ENCODE results near the gene SPN.
"Not testable (repeated sequence)": the region's sequence is repeated elsewhere in the genome, so short reads cannot be mapped to it uniquely, and the experiment has no call there.

Gene SPN

GRCh38 chr16:29649588-29650494 lies 13.2 kb upstream of the SPN start:
- DNase-seq (ENCODE audit: low read depth, low spot score): no peak
- in situ Hi-C loops (cut with HindIII; ENCODE audit: low sequenced_read_pairs): no loop called here
- TF ChIP-seq CTCF (IDR thresholded peaks at IDR 0.05; ENCODE audit: low read depth, low read length): no peak
- no peak overlapping the region for H3K4me3 ChIP-seq (ENCODE audit: low read depth, low read length)

DNA sequence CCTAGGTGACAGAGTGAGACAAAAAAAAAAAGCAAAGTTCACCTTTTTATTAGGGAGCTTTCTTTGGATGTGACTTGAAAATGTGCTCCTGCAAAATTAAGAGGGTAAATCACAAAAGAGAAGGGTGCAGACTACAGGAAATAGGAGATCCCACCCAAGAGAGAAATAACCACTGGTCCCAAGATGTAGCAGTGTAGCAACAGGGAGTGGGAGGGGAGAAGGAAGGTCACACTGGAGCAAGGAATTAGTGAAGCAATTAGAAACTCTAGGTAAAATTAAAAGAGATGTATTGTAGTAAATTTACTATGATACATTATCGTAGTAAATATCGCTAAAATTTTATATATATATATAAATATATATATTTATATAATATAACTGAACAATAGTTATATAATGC lies 12.3 kb upstream of the SPN start:
- TF ChIP-seq CTCF (IDR thresholded peaks at IDR 0.05; ENCODE audit: low read depth, low read length): no peak
- in situ Hi-C loops (cut with HindIII; ENCODE audit: low sequenced_read_pairs): no loop called here

DNA sequence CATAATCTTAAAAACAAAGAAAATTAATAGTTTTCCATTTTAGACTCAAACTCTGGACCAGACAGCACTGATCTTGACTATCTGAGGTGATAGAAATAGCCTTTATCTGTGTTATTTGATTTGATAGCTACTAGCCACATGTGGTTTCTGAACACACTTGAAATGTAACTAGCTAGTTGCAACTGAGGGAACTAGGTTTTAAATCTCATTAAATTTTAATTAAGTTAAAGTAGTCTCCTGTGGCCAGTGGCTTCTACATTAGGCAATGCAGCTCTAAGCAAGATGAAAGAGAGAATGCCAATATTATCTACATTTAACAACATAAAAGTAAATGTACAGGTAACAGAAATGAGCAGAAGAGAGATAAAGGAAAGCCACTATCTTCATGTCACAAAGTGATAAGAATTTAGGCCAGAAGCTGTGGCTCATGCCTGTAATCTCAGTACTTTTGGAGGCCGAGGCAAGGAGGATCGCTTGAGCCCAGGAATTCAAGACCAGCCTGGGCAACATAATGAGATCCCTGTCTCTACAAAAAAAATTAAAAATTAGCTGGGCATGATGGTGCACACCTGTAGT lies 11.2 kb upstream of the SPN start:
- no peak overlapping the region for H3K4me3 ChIP-seq (ENCODE audit: low read depth, low read length)
- TF ChIP-seq CTCF (IDR thresholded peaks at IDR 0.05; ENCODE audit: low read depth, low read length): no peak
- in situ Hi-C loops (cut with HindIII; ENCODE audit: low sequenced_read_pairs): no loop called here
- no peak for DNase-seq (ENCODE audit: low read depth, low spot score)

More for the DNA sequence above, 12.3 kb upstream of the SPN start:
- no peak overlapping the region for H3K4me3 ChIP-seq (ENCODE audit: low read depth, low read length)
- no peak for DNase-seq (ENCODE audit: low read depth, low spot score)

DNA sequence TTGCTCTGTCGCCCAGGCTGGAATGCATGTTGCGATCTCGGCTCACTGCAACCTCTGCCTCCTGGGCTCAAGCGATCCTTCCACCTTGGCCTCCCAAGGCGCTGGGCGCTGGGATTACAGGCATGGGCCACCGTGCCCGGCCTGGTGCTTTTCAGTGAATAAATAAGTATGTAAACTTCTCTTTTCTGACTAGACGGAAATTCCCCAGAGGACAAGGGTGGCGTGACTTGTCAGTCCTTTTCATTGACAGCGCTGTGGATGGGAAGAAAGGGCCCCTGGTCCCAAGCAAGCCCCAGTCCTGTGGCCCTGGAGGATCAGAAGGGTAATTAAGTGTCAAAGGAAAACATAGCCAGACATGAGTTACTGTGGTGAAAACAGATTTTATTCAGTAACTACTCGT lies 9.6 kb upstream of the SPN start:
- DNase-seq (ENCODE audit: low read depth, low spot score): no peak
- no peak overlapping the region for H3K4me3 ChIP-seq (ENCODE audit: low read depth, low read length)
- in situ Hi-C loops (cut with HindIII; ENCODE audit: low sequenced_read_pairs): no loop called here
- TF ChIP-seq CTCF (IDR thresholded peaks at IDR 0.05; ENCODE audit: low read depth, low read length): no peak

- H3K4me3 ChIP-seq (ENCODE audit: low read depth, low read length); in situ Hi-C loops (cut with HindIII; ENCODE audit: low sequenced_read_pairs); DNase-seq (ENCODE audit: low read depth, low spot score): not testable (repeated sequence)
Observed at GRCh38 chr16:29653890-29654289, 9.2 kb upstream of the SPN start.

- no peak for DNase-seq (ENCODE audit: low read depth, low spot score)
- H3K4me3 ChIP-seq (ENCODE audit: low read depth, low read length): no peak overlapping the region
- no peak for TF ChIP-seq CTCF (IDR thresholded peaks at IDR 0.05; ENCODE audit: low read depth, low read length)
- in situ Hi-C loops (cut with HindIII; ENCODE audit: low sequenced_read_pairs): no loop called here
Observed at GRCh38 chr16:29656688-29657523, 6.1 kb upstream of the SPN start.
